Breast epithelium (tissue), 3 donors: Measurements from ENCODE around the gene ACTMAP.

Experiments used
- POLR2A ChIP-seq: fragments of 450-650 bp; IDR thresholded peaks from one replicate; pipeline ENCODE4 v1.6.1; 2016; ENCODE audit warnings: antibody characterized with exemption, mild to moderate bottlenecking, moderate library complexity
- TF ChIP-seq, protein P1 (sequence below), 3 donors: fragments of 450-650 bp; IDR thresholded peaks; one replicate each; pipeline ENCODE4 v1.5.1; 2016 to 2017; ENCODE audit warnings: antibody characterized with exemption in 3 of 3, mild to moderate bottlenecking in 3 of 3, moderate library complexity in 3 of 3

DNA sequence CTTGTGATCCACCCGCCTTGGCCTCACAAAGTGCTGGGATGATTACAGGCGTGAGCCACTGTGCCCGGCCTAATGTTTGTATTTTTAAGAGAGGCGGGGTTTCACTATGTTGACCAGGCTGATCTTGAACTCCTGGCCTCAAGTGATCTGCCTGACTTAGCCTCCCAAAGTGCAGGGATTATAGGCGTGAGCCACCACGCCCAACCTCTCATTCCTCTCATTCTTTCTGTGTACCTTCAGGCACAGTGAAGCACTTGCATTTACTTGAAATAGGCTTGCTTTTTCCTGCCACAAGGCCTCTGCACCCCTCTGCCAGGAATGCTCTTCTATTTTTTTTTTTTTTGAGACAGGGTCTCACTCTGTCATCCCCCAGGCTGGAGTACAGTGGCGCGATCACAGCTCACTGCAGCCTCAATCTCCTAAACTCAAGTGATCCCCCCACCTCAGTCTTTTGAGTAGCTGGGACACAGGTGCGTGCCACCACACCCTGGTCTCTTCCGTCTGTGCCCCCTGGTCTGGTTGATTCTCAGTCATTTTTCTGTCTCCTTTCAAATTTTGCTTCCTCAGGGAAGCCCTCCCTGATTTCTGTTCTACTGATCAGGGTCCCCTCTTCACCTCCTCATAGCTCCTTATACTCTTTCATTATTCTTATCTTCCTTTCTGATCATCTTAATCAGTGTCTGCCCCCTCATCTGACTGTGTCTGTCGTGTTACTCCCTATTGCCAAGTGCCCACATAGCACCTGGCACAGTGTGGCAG is 15.1 kb downstream of the ACTMAP start:
- TF ChIP-seq, protein P1, sequence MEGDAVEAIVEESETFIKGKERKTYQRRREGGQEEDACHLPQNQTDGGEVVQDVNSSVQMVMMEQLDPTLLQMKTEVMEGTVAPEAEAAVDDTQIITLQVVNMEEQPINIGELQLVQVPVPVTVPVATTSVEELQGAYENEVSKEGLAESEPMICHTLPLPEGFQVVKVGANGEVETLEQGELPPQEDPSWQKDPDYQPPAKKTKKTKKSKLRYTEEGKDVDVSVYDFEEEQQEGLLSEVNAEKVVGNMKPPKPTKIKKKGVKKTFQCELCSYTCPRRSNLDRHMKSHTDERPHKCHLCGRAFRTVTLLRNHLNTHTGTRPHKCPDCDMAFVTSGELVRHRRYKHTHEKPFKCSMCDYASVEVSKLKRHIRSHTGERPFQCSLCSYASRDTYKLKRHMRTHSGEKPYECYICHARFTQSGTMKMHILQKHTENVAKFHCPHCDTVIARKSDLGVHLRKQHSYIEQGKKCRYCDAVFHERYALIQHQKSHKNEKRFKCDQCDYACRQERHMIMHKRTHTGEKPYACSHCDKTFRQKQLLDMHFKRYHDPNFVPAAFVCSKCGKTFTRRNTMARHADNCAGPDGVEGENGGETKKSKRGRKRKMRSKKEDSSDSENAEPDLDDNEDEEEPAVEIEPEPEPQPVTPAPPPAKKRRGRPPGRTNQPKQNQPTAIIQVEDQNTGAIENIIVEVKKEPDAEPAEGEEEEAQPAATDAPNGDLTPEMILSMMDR (IDR thresholded peaks at IDR 0.05): no peak
- no peak for TF ChIP-seq POLR2A
